HG02610 (cell line): ENCODE data around the gene LRPPRC.

Source experiments
- ATAC-seq: cut with Tn5 transposase; IDR thresholded peaks from one replicate; pipeline ENCODE4 v1.9.1; 2021; ENCODE audit warnings: mild to moderate bottlenecking, moderate library complexity; ENCODE audit not compliant: unreplicated experiment

Gene LRPPRC

DNA sequence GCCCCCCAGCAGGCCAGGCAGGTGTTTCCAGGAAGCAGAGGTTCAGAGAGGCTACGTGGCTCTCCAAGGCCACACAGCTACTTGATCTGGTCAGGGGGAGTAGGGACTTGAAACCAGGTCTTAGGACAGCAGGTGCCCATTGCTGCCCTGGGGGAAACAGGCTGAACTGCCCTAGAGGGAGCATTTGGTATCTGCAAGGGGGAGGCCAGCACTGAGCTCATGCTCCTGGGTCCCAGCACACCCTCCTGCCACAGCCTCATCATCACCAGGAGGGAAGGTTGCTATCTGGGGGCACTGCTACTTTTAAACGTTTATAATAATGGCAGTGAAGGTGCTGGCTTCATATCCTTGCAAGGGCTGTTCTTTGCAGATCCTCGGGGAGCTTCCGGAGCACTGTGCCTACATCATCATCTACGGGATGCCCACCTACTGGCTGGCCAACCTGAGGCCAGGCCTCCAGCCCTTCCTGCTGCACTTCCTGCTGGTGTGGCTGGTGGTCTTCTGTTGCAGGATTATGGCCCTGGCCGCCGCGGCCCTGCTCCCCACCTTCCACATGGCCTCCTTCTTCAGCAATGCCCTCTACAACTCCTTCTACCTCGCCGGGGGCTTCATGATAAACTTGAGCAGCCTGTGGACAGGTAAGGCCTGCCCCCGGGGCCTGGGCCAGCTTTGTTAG is 120.9 kb downstream of the LRPPRC start:
- ATAC-seq, result no peak

DNA sequence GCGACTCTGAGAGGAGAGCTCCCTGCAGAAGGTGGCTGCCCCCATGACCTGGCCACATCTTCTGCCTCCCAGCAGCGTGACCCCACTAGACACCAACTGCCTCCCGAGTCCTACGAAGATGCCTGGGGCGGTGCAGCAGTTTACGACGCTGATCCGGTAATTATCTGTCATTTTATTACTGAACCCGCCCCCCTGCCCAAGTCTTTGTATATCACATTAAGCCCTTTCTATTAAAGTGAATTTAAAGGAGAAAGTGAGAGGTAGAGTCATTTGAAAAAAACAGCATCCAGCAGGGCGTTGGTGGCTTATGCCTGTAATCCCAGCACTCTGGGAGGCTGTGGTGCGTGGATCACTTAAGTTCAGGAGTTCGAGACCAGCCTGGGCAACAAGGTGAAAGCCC is 123.6 kb downstream of the LRPPRC start:
- ATAC-seq, result no peak

DNA sequence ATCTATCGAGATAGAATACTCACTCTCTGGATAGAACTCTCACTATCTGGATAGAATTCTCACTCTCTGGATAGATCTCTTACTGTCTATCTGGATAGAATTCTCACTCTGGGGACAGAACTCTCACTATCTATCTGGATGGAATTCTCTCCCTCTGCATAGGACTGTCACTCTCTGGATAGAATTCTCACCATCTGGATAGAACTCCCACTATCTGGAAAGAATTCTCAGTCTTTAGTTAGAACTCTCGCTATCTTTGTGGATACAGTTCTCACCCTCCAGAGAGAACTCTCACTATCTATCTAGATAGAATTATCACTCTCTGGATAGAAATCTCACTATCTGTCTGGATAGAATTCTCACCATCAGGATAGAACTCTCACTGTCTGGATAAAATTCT is 140.5 kb downstream of the LRPPRC start:
- no peak for ATAC-seq

DNA sequence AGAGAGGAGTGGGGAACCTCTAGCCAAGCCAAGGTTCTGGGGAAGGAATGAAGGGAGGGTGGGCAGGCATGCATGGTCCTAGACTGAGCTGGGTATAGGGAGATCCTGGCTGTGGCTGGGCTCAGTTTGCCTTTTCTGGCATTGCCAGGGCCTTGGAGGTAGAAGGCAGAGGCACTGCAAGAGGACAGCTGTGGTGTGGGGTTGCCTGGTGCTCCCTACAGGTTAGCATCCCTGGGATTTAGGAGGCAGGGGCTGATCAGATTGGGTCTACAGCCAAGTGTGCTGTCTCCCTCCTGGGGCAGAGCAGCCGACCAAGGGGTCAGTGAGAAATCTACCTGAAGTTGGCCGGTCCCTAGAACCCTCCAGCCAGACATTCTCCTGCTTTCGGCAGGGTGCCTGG is 141.1 kb downstream of the LRPPRC start:
- no peak for ATAC-seq

GRCh38 chr2:43853141-43854081 is 142.4 kb downstream of the LRPPRC start:
- ATAC-seq, result no peak

- no peak for ATAC-seq
These were observed 143.5 kb downstream of the LRPPRC start for GRCh38 chr2:43852196-43852730.

- ATAC-seq, result no peak
These were observed 144.5 kb downstream of the LRPPRC start for GRCh38 chr2:43851011-43851980.

- no peak for ATAC-seq
These were observed 147.6 kb downstream of the LRPPRC start for GRCh38 chr2:43848214-43848613.

DNA sequence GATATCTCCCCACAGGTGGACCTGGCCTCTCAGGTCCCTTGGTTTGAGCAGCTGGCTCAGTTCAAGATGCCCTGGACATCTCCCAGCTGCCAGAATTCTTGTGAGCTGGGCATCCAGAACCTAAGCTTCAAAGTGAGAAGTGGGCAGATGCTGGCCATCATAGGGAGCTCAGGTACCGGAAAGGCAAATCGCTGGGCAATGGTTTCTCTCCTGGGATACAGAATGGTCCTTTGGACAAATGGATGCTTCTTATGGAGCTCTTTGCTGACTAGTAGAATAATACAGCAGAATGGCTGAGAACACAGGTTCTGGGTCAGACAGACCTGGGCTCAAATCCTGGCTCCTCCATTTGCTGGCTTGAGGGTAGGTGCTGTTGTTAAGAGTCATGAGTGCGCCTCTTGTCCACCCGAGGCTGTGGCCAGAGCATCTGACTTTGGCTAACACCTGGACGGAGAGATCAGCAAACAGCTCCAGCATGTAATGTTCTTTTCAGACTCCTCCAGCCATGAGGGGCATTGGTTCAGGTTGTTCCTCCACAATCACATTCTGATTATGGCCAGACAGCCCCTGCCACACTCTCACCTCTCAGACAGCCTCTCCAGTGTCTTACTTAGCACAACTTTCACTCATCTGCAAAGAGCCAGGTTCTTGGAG is 149.5 kb downstream of the LRPPRC start:
- no peak for ATAC-seq

DNA sequence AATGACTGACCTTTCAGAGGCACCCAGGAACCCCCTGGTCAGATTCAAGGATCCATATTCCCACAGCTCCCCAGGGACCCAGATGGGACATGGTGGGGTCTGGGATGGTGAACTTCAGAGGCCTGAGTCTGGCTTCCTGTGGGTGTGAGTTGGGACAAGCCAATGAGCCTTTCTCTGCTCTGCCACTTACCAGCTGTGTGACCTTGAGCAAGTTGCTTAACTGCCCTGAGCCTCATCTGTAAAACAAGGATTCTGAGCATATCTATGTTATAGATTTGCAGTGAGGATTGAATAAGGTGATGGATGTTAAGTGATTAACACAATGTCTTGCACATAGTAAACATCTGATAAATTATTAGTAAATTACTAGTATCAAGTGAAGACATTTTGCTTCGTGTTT is 150.6 kb downstream of the LRPPRC start:
- no peak for ATAC-seq

DNA sequence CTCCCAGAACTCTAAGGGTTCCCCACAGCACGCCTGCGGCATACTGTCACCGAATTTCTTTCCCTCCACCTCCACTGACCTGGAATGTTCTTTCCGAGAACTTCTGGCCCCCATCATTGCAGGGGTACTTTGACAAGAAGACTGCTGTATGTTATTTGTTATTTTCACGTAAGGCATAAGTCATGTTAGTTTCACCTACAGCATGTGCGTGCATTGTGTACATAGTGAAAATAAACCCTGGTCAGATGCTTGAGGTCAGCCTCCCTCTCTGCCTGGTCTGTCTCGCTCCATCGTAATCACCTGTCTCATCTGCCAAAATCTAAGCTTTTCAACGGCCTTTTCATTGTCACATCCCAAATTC is 152.9 kb downstream of the LRPPRC start:
- no peak for ATAC-seq

DNA sequence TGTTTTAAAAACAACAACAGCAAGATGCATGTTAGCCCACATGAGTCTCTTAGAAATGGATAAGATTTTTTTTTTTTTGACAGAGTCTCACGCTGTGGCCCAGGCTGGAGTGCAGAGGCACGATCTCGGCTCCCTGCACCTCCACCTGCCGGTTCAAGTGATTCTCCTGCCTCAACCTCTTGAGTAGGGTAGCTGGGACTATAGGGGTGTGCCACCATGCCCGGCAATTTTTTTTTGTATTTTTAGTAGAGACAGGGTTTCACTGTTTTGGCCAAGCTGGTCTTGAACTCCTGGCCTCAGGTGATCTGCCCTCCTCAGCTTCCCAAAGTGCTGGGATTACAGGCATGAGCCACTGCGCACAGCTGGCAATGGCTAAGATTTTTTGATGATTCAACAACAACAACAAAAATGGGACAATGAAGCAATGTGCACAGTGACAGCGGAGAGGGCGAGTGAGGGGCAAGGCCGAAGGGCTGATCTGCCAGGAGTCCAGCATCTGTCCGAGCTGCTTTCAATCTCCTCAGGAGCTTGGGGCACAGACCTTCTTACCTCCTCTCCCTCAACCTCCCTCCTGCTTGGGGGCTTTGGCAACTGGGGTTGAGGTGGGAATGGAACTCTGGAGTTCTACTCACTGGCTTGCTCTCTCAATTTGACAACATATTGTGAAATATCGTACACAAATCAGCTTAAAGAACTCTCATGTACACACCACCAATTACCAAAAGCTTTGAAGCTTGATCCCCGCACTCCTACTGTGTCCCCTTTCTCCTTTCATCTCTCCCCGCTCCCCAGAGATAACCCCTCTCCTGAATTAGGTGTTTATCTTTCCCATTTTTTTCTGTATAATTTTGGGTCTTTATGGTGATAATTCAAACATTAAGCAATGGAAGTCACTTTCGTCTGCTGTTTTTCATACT is 153.6 kb downstream of the LRPPRC start:
- no peak for ATAC-seq

- ATAC-seq, result no peak
These were observed 154.8 kb downstream of the LRPPRC start for GRCh38 chr2:43840965-43841364.

- ATAC-seq, result no peak
These were observed 155.8 kb downstream of the LRPPRC start for GRCh38 chr2:43839776-43840564.

DNA sequence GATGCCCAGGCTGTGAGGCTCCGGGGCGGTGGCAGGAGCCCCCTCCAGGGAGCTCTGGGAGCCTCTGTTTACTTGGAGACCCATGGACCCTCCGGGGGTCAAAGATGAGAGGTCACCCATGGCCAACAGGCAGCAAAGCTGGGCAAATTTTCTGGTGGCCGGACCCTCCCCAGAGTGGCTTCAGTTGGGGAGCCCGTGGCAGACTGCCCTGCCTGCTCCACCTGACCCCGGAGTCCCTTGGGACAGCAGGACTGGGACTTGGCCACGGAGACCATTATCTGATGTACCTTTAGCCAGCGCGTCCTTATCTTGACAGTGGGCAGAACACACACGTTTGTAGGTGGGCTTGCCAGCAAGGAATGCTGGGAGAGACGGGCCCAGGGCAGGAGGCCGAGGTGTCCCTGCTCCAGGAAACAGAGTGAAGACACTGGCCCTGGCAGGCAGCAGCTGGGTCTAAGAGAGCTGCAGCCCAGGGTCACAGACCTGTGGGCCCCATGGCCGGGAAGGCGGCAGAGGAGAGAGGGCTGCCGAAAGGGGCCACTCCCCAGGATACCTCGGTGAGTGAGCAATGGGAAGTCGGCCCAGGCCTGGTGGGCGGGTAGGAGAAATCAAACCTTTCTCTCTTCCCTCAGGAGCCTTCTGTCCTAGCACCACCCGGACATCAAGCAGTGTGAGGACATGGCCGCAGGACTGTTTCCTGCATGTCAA is 157.1 kb downstream of the LRPPRC start, which contains the start of the genes ABCG5 and ABCG8:
Gene ABCG5 (minus strand): TSS at position 280 of the 708 bp plus-strand sequence. CDS start 160 bp downstream, at position 120.
Gene ABCG8 (plus strand): TSS at position 412 of the 708 bp plus-strand sequence. CDS start 83 bp downstream, at position 495.
- ATAC-seq, result no peak

- no peak for ATAC-seq
These were observed 157.8 kb downstream of the LRPPRC start for GRCh38 chr2:43837831-43838559.

DNA sequence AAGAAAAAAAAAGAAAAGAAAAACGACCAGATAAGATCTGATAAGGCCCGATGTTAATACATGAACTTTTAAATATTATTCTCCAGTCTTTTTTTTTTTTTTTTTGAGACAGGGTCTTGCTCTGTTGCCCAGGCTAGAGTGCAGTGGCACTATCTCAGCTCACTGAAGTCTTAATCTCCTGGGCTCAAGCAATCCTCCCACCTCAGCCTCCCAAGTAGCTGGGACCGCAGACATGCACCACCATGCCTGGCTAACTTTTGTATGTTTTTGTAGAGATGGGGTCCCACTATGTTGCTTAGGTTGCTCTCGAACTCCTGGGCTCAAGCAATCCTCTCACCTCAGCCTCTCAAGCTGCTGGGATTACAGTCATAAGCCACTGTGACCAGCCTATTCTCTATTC is 158.8 kb downstream of the LRPPRC start:
- ATAC-seq, result no peak
